T-cell (primary cell): Measurements from ENCODE around the gene BTC. TPM values are rescaled to one million over a fixed set of nuclear protein-coding genes. Genes with fewer than 3 reads are reported as not detected.

Experiments
- ATAC-seq, 4 experiments: fragments of 200-7000 bp in 3 of 4; fragments of 150-1000 bp in 1 of 4; cut with Tn5 transposase; replicated peaks in 1 of 4; 1 replicate in 3 of 4; 2 replicates in 1 of 4; pipeline ENCODE4 v1.10.0; 2021; ENCODE audit warnings: moderate library complexity in 3 of 4, mild to moderate bottlenecking in 2 of 4, moderate number of reproducible peaks in 1 of 4
- CTCF ChIA-PET, 2 donors: fragments of 300-600 bp; sonication (Branson Sonifier 250); formaldehyde crosslinking; loops; one replicate each; lab custom pipeline; 2022; ENCODE audit warnings: antibody characterized with exemption in 2 of 2; lab: Charles Lee
- POLR2A ChIA-PET, 2 donors: fragments of 300-600 bp; sonication (Branson Sonifier 250); formaldehyde crosslinking; loops; one replicate each; lab custom pipeline; 2022; ENCODE audit warnings: antibody characterized with exemption in 2 of 2; lab: Charles Lee
- DNase-seq, 35 experiments: peaks; one replicate each; pipeline versions ENCODE4 v3.0.0 to v3.0.0-alpha.2; 2013 to 2023
- H3K27ac ChIP-seq: one replicate; pipeline ENCODE4 v1.5.1; 2013; ENCODE audit warnings: low read length
- H3K27me3 ChIP-seq, 2 experiments: replicated peaks in 1 of 2; 1 replicate in 1 of 2; 2 replicates in 1 of 2; pipeline versions ENCODE4 v1.6.1 to v1.7.0; 2013; ENCODE audit warnings: low read length in 1 of 2, mixed read lengths in 1 of 2; ENCODE audit not compliant: control insufficient read depth in 2 of 2, insufficient read depth in 2 of 2; ENCODE audit errors: extremely low read depth in 1 of 2
- H3K36me3 ChIP-seq, 2 donors: 1 replicate in 1 of 2; 2 replicates in 1 of 2; pipeline versions ENCODE4 v1.6.1 to v1.7.0; 2013; ENCODE audit warnings: low read length in 1 of 2; ENCODE audit not compliant: control insufficient read depth in 2 of 2, insufficient read depth in 1 of 2; ENCODE audit errors: extremely low read depth in 1 of 2
- H3K4me1 ChIP-seq, 2 experiments: 1 replicate in 1 of 2; 2 replicates in 1 of 2; pipeline versions ENCODE4 v1.6.1 to v1.7.0; 2013; ENCODE audit warnings: low read length in 2 of 2, mixed read lengths in 1 of 2; ENCODE audit not compliant: insufficient read depth in 2 of 2, control insufficient read depth in 1 of 2; ENCODE audit errors: extremely low read depth in 1 of 2
- H3K4me3 ChIP-seq, 2 donors: 1 replicate in 1 of 2; 2 replicates in 1 of 2; pipeline versions ENCODE4 v1.5.1 to v1.7.0; 2013; ENCODE audit warnings: mild to moderate bottlenecking in 2 of 2, low read length in 1 of 2, moderate library complexity in 1 of 2; ENCODE audit not compliant: control insufficient read depth in 1 of 2; ENCODE audit errors: extremely low read depth in 1 of 2
- H3K9me3 ChIP-seq: 2 replicates; pipeline ENCODE4 v1.7.0; 2013
- H3K27ac Mint-ChIP-seq, 2 donors: one replicate each; pipeline ENCODE4 v1.8.0; 2020 to 2021; ENCODE audit warnings: mild to moderate bottlenecking in 2 of 2, mixed read lengths in 2 of 2
- H3K27me3 Mint-ChIP-seq, 2 donors: one replicate each; pipeline ENCODE4 v1.8.0; 2021 to 2022; ENCODE audit warnings: mixed read lengths in 2 of 2
- H3K36me3 Mint-ChIP-seq: one replicate; pipeline ENCODE4 v1.8.0; 2021; ENCODE audit warnings: mixed read lengths
- H3K4me1 Mint-ChIP-seq, 3 donors: one replicate each; pipeline ENCODE4 v1.8.0; 2020 to 2022; ENCODE audit warnings: mixed read lengths in 3 of 3, mild to moderate bottlenecking in 1 of 3
- H3K4me3 Mint-ChIP-seq, 3 donors: one replicate each; pipeline ENCODE4 v1.8.0; 2020 to 2022; ENCODE audit warnings: mild to moderate bottlenecking in 3 of 3, mixed read lengths in 3 of 3, moderate library complexity in 3 of 3
- H3K9me3 Mint-ChIP-seq, 3 donors: one replicate each; pipeline ENCODE4 v1.8.0; 2020 to 2022; ENCODE audit warnings: mixed read lengths in 3 of 3
- WGBS: methylation state at CpG from one replicate; pipeline ENCODE4 v1.1.5; 2013; ENCODE audit warnings: missing lambda C conversion rate; ENCODE audit not compliant: insufficient coverage; 5-methylcytosine and 5-hydroxymethylcytosine counted together
- total RNA-seq, 35 experiments: library from RNA in 6 of 35; stranded (reverse) in 6 of 35; fragments of 120-200 nt in 1 of 35; gene quantifications; one replicate each; pipeline versions ENCODE4 v1.2.1 to v1.2.4 and lab custom pipeline; 2013 to 2026

BTC gene, protein sequence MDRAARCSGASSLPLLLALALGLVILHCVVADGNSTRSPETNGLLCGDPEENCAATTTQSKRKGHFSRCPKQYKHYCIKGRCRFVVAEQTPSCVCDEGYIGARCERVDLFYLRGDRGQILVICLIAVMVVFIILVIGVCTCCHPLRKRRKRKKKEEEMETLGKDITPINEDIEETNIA
- total RNA-seq: not detected
- 0.04 TPM for total RNA-seq (2013)
- 0 to 0.07 (median 0) reads per million in 29 experiments for total RNA-seq (lab: John Stamatoyannopoulos, UW)

DNA sequence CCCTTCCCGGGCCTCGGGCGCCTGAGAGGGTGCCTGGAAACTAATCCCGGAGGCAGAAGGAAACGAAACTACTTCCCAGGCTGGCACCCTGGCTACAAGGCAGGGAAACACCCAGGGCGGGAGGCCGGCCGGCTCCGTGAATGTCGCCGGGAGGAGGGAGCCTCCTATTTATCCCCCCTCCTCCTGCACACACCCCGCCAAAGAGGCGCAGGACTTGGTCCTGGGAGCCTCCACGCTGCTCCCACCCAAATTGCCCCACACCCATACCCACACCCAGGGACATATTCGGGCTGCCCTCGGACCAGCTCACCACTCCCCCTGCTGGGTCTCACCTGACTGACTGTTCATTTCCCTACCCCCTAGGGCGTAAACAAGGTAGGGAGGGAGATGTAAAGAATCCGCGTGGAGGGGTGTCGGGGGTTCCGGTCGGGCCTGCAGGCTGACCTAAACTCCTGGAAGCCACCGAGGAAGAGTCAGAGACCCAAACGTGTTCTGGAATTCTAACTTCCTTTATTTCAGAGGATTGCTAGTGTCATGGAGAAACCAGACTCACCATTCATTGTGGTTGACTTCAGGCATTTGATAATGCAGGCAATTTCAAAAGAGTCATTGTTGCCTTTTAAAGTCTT is at the start of gene BTC:
Gene BTC, minus strand, starts transcription at position 142 of the 629 bp plus-strand sequence. CDS start 198 bp downstream, outside the sequence.
- H3K4me1 Mint-ChIP-seq: peaks cover 0 to 2% (median 2%) of the 10 kb centered on the region in 3 donors
- no peaks in the 10 kb centered on the region for H3K9me3 ChIP-seq
- peaks cover 0 to 10% of the 10 kb centered on the region in 2 experiments for H3K4me1 ChIP-seq
- WGBS: 0% methylated on average over 11 of the region's 24 CpGs
- ATAC-seq (no peak), DNase-seq (no peak)
- H3K36me3 Mint-ChIP-seq: no peaks in the 10 kb centered on the region
- H3K27me3 ChIP-seq: peaks cover 9 to 18% of the 10 kb centered on the region in 2 experiments
- no peak within 1 kb of the TSS for H3K27ac ChIP-seq
- H3K27ac Mint-ChIP-seq: no peak within 1 kb of the TSS
- peak within 1 kb of the TSS in 2 of 3 donors; percentile 21 to 45 for H3K4me3 Mint-ChIP-seq
- peak within 1 kb of the TSS; percentile 2 to 17 for H3K4me3 ChIP-seq
- ChIA-PET POLR2A (no interaction called here), CTCF (interaction anchor here in 1 of 2 donors (0.7 kb wide), 1 partner anchor 18 kb away, joined by 4 read pairs; no protein-coding TSS in a partner anchor)
- no peaks in the 10 kb centered on the region for H3K36me3 ChIP-seq
- H3K9me3 Mint-ChIP-seq: peaks cover 0 to 7% (median 0%) of the 10 kb centered on the region in 3 donors
- peaks cover 47 to 60% of the 10 kb centered on the region in 2 donors for H3K27me3 Mint-ChIP-seq

DNA sequence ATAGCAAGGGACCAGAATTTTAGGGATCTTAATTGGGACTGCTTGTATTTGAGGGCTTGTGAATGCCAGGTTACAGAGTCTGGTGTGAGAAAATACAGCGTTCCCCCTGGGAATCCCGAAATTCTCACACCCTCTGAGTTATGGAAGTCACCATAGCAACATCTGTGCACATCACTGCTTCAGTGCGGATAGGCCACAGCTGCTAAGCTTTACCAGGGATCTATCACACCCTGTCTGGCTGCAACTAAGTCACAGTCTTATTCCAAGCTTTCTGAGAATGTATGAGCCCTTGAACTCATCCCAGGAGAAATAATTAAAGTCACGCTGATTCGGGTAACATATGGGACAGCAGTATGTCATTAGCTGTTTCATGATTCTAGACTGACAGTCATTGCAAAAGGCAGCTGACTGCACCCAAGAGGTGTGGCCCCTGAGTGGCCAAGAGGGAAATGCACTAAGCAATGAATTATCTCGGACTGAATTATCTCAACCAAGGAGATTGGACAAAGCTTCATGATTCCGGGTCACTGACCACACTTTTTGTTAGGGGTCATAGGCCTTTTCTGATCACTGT is 46.7 kb upstream of the BTC start:
- POLR2A ChIA-PET: no interaction called here
- CTCF ChIA-PET: no interaction called here
- ATAC-seq: no peak

DNA sequence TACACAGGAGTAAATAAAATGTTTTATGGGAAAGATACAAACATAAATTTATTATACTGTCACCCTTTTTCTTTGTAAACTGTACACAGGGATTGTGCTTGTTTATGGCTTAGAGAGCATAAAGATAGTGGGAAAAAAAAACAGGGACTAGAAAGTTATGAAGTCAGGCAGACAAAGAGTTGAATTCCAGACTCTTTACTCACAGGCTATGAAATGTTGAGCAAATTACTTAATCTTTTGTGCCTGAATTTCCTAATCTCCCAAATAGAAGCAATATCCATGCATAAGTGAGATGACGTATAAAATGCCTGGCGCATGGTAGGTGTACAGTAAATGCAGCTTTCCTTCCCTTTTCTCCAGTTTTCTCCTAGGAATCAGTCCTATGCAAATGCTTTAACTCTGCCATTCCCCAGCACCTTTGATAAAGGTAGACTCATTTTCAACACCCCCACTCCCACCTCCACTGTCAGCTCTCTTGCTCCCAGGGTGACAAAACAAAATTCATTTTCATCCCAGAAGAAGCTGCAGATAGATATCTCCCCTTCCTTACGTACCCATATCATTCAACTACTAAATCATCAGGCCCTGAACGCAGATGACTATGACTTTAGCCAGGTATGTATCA is 44.5 kb upstream of the BTC start:
- H3K27me3 Mint-ChIP-seq: peaks cover 2 to 4% of the 10 kb centered on the region in 2 donors
- H3K27ac Mint-ChIP-seq: no peak overlapping the region
- no peaks in the 10 kb centered on the region for H3K36me3 Mint-ChIP-seq
- no peaks in the 10 kb centered on the region for H3K9me3 Mint-ChIP-seq
- no peaks in the 10 kb centered on the region for H3K9me3 ChIP-seq
- 79% methylated on average over 4 of the region's 4 CpGs for WGBS
- no peaks in the 10 kb centered on the region for H3K27me3 ChIP-seq
- no peak for DNase-seq
- no peak overlapping the region for H3K27ac ChIP-seq
- ChIA-PET POLR2A (no interaction called here), CTCF (no interaction called here)
- no peaks in the 10 kb centered on the region for H3K36me3 ChIP-seq
- no peaks in the 10 kb centered on the region for H3K4me1 ChIP-seq
- no peaks in the 10 kb centered on the region for H3K4me1 Mint-ChIP-seq
- ATAC-seq: no peak
- H3K4me3 Mint-ChIP-seq: no peak overlapping the region
- no peak overlapping the region for H3K4me3 ChIP-seq

More for the DNA sequence above, 46.7 kb upstream of the BTC start:
- H3K27ac Mint-ChIP-seq: no peak overlapping the region
- H3K4me3 ChIP-seq: no peak overlapping the region
- H3K27ac ChIP-seq: no peak overlapping the region
- no peaks in the 10 kb centered on the region for H3K9me3 Mint-ChIP-seq
- no peaks in the 10 kb centered on the region for H3K36me3 Mint-ChIP-seq
- no peaks in the 10 kb centered on the region for H3K9me3 ChIP-seq
- H3K4me3 Mint-ChIP-seq: no peak overlapping the region
- DNase-seq: no peak
- 88% methylated on average over 5 of the region's 7 CpGs for WGBS
- no peaks in the 10 kb centered on the region for H3K4me1 ChIP-seq
- H3K4me1 Mint-ChIP-seq: no peaks in the 10 kb centered on the region
- no peaks in the 10 kb centered on the region for H3K27me3 ChIP-seq
- H3K36me3 ChIP-seq: no peaks in the 10 kb centered on the region
- H3K27me3 Mint-ChIP-seq: peaks cover 2 to 9% of the 10 kb centered on the region in 2 donors

DNA sequence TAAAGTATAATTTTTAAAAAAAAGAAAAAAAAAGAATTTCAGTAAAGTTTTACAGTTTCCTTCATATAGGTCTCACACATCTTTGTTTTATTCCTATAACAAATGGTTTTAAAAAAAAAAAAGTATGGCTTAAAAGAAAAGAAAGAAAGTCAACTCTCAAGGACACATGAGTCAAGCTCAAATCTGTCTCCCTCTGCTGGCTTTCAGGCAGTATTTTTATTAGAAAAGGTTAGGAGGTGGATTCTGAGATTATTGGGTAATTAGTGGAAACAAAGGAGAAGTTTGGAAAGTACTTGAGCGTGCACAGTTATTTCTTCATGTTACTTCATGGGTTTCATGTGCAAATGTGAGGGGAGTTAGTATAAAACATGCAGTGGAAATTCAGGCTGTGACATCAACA is 36.6 kb upstream of the BTC start:
- Histone ChIP-seq H3K9me3 (no peaks in the 10 kb centered on the region), H3K27me3 (no peaks in the 10 kb centered on the region), H3K27ac (no peak overlapping the region), H3K36me3 (no peaks in the 10 kb centered on the region), H3K4me1 (no peaks in the 10 kb centered on the region), H3K4me3 (no peak overlapping the region)
- DNase-seq: no peak
- no peak for ATAC-seq
- WGBS: 80% methylated on average over 1 of the region's 1 CpG
- Mint-ChIP-seq H3K27me3 (no peaks in the 10 kb centered on the region), H3K36me3 (no peaks in the 10 kb centered on the region), H3K27ac (no peak overlapping the region), H3K4me1 (no peaks in the 10 kb centered on the region), H3K9me3 (peaks cover 7 to 9% (median 8%) of the 10 kb centered on the region in 3 donors), H3K4me3 (no peak overlapping the region)
- CTCF ChIA-PET: interaction anchor here in 1 of 2 donors (0.5 kb wide), 1 partner anchor 18 kb away, joined by 4 read pairs; no protein-coding TSS in a partner anchor
- POLR2A ChIA-PET: no interaction called here

DNA sequence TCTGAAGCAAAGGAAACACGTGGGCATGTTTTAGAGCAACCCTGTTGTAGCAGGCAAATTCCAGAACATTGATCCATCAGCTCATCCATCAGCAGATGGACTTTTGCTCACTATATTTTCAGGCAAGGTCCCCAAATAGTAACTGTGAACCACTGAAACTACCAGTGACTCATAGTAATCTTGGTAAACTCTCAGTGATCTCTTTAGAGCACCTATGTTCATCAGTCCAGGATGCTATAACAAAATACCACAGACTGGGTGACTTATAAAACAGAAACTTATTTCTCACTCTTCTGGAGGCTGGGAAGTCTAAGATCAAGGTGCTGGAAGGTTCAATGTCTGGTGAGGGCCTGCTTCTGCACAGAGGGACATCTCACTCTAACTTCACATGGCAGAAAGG is 28.9 kb upstream of the BTC start:
- CTCF ChIA-PET: interaction anchor here in 1 of 2 donors (0.7 kb wide), 1 partner anchor 80 kb away, joined by 3 read pairs; no protein-coding TSS in a partner anchor
- Mint-ChIP-seq H3K4me1 (no peaks in the 10 kb centered on the region), H3K9me3 (peaks cover 0 to 5% (median 4%) of the 10 kb centered on the region in 3 donors)

DNA sequence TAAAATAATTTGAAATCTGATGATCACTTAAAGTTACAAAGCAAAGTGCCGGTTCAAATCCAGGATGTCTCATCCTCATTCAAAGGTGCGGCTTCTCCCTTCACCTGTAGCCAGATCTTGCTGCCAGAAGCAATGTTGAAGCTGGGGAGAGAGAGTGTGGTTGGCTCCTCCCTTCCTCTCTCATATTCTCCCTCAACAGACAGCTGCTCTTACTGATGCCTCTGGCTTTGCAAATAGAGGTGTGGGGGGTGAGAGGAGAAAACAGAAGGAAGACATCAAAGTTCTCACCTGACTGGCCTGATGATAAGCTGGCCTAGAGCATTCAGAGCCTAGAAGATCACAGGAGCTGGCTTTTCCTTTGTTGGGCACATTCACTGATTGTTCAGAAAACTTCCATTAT is 28.3 kb upstream of the BTC start:
- DNase-seq (no peak), ATAC-seq (no peak)
- Histone ChIP-seq H3K36me3 (no peaks in the 10 kb centered on the region), H3K4me3 (no peak overlapping the region), H3K27me3 (no peaks in the 10 kb centered on the region), H3K9me3 (no peaks in the 10 kb centered on the region), H3K27ac (no peak overlapping the region), H3K4me1 (no peaks in the 10 kb centered on the region)
- Mint-ChIP-seq H3K9me3 (peaks cover 0 to under 1% (median under 1%) of the 10 kb centered on the region in 3 donors), H3K4me1 (no peaks in the 10 kb centered on the region), H3K4me3 (no peak overlapping the region), H3K36me3 (no peaks in the 10 kb centered on the region), H3K27ac (no peak overlapping the region), H3K27me3 (peaks cover 0 to 4% of the 10 kb centered on the region in 2 donors)
- ChIA-PET POLR2A (no interaction called here), CTCF (interaction anchor here in 1 of 2 donors (0.7 kb wide), 1 partner anchor 81 kb away, joined by 3 read pairs; no protein-coding TSS in a partner anchor)
- no CpG with 5 or more reads among the region's 2 CpGs for WGBS

More for the DNA sequence above, 28.9 kb upstream of the BTC start:
- DNase-seq: no peak
- no peaks in the 10 kb centered on the region for H3K9me3 ChIP-seq
- no peak overlapping the region for H3K4me3 Mint-ChIP-seq
- H3K27ac Mint-ChIP-seq: no peak overlapping the region
- H3K4me3 ChIP-seq: no peak overlapping the region
- H3K27ac ChIP-seq: no peak overlapping the region
- POLR2A ChIA-PET: no interaction called here
- WGBS: 14% methylated on average over 1 of the region's 1 CpG
- H3K27me3 ChIP-seq: no peaks in the 10 kb centered on the region
- H3K4me1 ChIP-seq: no peaks in the 10 kb centered on the region
- no peak for ATAC-seq
- no peaks in the 10 kb centered on the region for H3K36me3 ChIP-seq
- no peaks in the 10 kb centered on the region for H3K36me3 Mint-ChIP-seq
- H3K27me3 Mint-ChIP-seq: peaks cover 0 to 4% of the 10 kb centered on the region in 2 donors
